22Rv1 (cell line): ENCODE results near the gene MMP3.

Experiments
- CTCF ChIP-seq: fragments of 450-650 bp; IDR thresholded peaks from 2 replicates; pipeline ENCODE4 v1.5.1; 2017; ENCODE audit warnings: mild to moderate bottlenecking
- ZFX ChIP-seq: fragments of 450-650 bp; IDR thresholded peaks from 2 replicates; pipeline ENCODE4 v1.6.1; 2017; ENCODE audit warnings: antibody characterized with exemption, borderline replicate concordance

DNA sequence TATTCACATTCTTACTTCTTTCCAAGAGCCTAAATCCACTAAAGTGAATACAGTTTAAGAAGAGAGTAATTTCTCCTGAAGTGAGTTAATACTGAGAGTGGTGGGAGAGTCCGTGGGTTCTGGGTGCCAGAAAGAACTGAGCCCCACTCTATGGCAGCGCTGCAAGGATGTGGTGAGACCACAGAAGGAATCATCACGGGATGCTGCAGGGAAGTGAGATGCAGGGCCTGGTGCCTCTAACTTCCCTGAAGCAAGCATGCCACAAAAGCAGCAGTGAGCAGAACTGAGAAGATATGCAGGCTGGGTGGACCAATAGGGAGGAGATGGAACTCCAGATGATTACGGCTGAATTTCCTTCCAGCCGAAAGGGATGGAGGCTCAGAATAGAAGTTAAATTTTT, 36.4 kb upstream of the MMP3 start:
- no peak for TF ChIP-seq CTCF
- TF ChIP-seq ZFX: no peak
